Measurements from ENCODE around the gene IQCM.
"Not testable (repeated sequence)": the region's sequence is repeated elsewhere in the genome, so short reads cannot be mapped to it uniquely, and the experiment has no call there.

The IQCM gene

GRCh38 chr4:149426461-149426860, 389.2 kb downstream of the IQCM start:
- DNase-seq = no peak

- no peak for DNase-seq
These were observed 406.1 kb downstream of the IQCM start for GRCh38 chr4:149409555-149409962.

GRCh38 chr4:149409146-149409545, 406.5 kb downstream of the IQCM start:
- DNase-seq = no peak

- no peak for DNase-seq
These were observed 411.5 kb downstream of the IQCM start for GRCh38 chr4:149404143-149404542.

GRCh38 chr4:149403081-149403480, 412.6 kb downstream of the IQCM start:
- DNase-seq = no peak

GRCh38 chr4:149398993-149399392, 416.6 kb downstream of the IQCM start:
- DNase-seq = no peak

- no peak for DNase-seq
These were observed 444.7 kb downstream of the IQCM start for GRCh38 chr4:149370785-149371420.

GRCh38 chr4:149370002-149370401, 445.6 kb downstream of the IQCM start:
- DNase-seq = no peak

- DNase-seq = no peak
These were observed 462.4 kb downstream of the IQCM start for GRCh38 chr4:149353241-149353640.

GRCh38 chr4:149349541-149349940, 466.1 kb downstream of the IQCM start:
- no peak for DNase-seq

- no peak for DNase-seq
These were observed 468.5 kb downstream of the IQCM start for GRCh38 chr4:149347139-149347538.

GRCh38 chr4:149345424-149345823, 470.2 kb downstream of the IQCM start:
- no peak for DNase-seq

- DNase-seq = no peak
These were observed 471.2 kb downstream of the IQCM start for GRCh38 chr4:149344436-149344835.

GRCh38 chr4:149343614-149344013, 472.0 kb downstream of the IQCM start:
- DNase-seq = no peak

- not testable (repeated sequence) for DNase-seq
These were observed 474.5 kb downstream of the IQCM start for GRCh38 chr4:149341117-149341516.

GRCh38 chr4:149328161-149328560, 487.5 kb downstream of the IQCM start:
- DNase-seq = no peak

GRCh38 chr4:149322203-149322602, 493.4 kb downstream of the IQCM start:
- DNase-seq = no peak

GRCh38 chr4:149321438-149321837, 494.2 kb downstream of the IQCM start:
- no peak for DNase-seq

GRCh38 chr4:149311076-149311475, 504.6 kb downstream of the IQCM start:
- no peak for DNase-seq

GRCh38 chr4:149306537-149306936, 509.1 kb downstream of the IQCM start:
- no peak for DNase-seq
